ENCODE measurements around the gene SLC19A2.

The SLC19A2 gene

DNA sequence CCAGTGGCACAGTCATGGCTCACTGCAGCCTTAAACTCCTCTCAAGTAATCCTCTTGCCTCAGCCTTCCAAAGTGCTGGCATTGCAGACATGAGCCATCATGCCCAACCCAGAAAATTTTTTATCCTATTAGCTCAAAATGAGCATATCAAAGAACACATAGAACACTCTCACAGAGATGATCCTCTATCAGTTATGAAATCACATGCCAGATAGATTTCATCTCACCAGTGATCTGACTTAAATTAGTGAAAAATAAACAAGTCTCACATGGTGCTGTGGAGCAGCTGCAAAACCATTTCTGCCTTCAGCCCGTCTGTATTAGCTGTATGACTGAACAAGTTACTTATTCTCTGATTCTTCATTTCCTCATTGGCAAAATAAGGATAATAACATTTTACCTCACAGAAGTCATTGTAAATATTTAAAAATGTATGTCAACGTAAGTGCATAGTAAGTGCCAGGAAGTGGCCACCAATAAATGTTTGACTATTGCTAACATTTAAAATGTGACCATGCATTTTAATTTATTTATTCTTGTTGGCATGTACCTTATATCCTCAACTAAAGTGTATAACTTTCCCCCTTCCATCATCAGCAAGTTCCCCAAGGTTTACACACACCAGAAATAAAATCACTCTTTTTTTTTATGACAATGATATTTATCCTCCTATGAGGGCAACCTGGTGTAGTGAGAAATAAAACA, 29.0 kb upstream of the SLC19A2 start:
- no peak for TF ChIP-seq EGR1 (IDR thresholded peaks at IDR 0.05)
- TF ChIP-seq, protein P1, sequence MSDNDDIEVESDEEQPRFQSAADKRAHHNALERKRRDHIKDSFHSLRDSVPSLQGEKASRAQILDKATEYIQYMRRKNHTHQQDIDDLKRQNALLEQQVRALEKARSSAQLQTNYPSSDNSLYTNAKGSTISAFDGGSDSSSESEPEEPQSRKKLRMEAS (IDR thresholded peaks at IDR 0.05) = no peak
- TF ChIP-seq NFIC (IDR thresholded peaks at IDR 0.05) = no peak
- no peak for TF ChIP-seq TAF1 (IDR thresholded peaks at IDR 0.05; ENCODE audit: low read depth)
- no peak for TF ChIP-seq FOXM1 (IDR thresholded peaks at IDR 0.05; ENCODE audit: borderline replicate concordance, low read depth)
- no peak for TF ChIP-seq CREB1 (IDR thresholded peaks at IDR 0.05; ENCODE audit: low read depth)
- TF ChIP-seq EP300 (IDR thresholded peaks at IDR 0.05; ENCODE audit: borderline replicate concordance) = no peak
- no peak for TF ChIP-seq TCF12 (IDR thresholded peaks at IDR 0.05; ENCODE audit: low read depth)
- TF ChIP-seq ZBTB7A (IDR thresholded peaks at IDR 0.05; ENCODE audit: low read depth) = no peak
- TF ChIP-seq, protein P2, sequence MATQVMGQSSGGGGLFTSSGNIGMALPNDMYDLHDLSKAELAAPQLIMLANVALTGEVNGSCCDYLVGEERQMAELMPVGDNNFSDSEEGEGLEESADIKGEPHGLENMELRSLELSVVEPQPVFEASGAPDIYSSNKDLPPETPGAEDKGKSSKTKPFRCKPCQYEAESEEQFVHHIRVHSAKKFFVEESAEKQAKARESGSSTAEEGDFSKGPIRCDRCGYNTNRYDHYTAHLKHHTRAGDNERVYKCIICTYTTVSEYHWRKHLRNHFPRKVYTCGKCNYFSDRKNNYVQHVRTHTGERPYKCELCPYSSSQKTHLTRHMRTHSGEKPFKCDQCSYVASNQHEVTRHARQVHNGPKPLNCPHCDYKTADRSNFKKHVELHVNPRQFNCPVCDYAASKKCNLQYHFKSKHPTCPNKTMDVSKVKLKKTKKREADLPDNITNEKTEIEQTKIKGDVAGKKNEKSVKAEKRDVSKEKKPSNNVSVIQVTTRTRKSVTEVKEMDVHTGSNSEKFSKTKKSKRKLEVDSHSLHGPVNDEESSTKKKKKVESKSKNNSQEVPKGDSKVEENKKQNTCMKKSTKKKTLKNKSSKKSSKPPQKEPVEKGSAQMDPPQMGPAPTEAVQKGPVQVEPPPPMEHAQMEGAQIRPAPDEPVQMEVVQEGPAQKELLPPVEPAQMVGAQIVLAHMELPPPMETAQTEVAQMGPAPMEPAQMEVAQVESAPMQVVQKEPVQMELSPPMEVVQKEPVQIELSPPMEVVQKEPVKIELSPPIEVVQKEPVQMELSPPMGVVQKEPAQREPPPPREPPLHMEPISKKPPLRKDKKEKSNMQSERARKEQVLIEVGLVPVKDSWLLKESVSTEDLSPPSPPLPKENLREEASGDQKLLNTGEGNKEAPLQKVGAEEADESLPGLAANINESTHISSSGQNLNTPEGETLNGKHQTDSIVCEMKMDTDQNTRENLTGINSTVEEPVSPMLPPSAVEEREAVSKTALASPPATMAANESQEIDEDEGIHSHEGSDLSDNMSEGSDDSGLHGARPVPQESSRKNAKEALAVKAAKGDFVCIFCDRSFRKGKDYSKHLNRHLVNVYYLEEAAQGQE (IDR thresholded peaks at IDR 0.05; ENCODE audit: low read depth) = no peak
- TF ChIP-seq, protein P3, sequence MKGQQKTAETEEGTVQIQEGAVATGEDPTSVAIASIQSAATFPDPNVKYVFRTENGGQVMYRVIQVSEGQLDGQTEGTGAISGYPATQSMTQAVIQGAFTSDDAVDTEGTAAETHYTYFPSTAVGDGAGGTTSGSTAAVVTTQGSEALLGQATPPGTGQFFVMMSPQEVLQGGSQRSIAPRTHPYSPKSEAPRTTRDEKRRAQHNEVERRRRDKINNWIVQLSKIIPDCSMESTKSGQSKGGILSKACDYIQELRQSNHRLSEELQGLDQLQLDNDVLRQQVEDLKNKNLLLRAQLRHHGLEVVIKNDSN (IDR thresholded peaks at IDR 0.05) = no peak
- TF ChIP-seq RAD21 (IDR thresholded peaks at IDR 0.05; ENCODE audit: low read depth) = no peak
- TF ChIP-seq TEAD4 (IDR thresholded peaks at IDR 0.05) = no peak
- TF ChIP-seq CEBPB (IDR thresholded peaks at IDR 0.05) = no peak
- no peak for TF ChIP-seq YY1 (IDR thresholded peaks at IDR 0.05; ENCODE audit: low read depth)

DNA sequence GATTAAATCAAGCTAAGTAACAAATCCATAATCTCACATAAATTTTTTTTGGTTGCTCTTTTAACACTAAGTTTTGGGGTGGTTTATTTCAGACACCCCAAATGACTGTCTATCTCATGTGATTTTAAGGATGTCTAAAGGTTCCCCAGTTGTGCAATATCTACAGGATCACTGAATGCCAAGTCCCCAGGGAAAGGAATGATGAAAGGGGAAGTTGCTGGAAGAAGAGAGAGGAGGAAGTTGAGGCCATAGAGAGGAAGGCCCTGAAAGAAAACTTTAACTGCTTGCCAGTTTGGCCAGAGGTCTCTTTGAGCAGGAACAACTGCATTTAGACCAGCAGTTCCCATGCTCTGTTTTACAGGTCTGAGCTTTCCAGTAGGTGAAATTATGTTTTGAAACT, 27.5 kb upstream of the SLC19A2 start:
- TF ChIP-seq NFIC (IDR thresholded peaks at IDR 0.05) = no peak
- no peak for TF ChIP-seq ZBTB7A (IDR thresholded peaks at IDR 0.05; ENCODE audit: low read depth)
- no peak for TF ChIP-seq YY1 (IDR thresholded peaks at IDR 0.05; ENCODE audit: low read depth)
- TF ChIP-seq TCF12 (IDR thresholded peaks at IDR 0.05; ENCODE audit: low read depth) = no peak

DNA sequence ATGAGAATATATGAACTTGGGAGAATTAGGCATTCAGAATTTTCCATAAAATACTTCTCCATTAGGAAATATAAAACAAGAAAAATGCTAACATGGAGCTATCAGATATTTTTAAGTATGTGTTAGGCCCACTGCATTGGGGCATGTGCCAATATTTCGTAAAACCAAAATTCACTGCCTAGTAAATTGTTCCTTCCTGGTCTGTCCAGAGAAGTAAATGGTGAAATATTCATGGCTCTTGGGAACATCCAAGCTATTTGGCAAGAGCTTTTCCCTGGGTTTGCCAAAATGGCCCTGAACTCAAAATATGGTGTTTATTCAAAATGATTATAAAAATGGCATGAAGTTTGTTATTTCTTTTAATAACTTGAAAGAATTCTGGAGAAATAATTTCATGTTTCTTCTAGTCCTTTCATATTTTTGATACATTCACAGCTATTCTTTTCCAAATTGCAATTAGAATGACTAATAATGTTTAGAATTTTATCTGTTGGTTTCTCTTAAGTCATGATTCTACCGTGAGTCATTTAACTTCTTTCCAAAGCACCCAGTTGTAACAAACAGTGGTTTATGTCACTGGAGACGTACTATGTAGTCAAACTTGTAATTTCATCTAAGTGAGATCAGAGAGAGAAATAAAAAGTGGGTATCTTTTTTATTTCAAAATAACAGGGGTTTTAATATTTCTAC, 25.7 kb upstream of the SLC19A2 start:
- no peak for TF ChIP-seq TCF12 (IDR thresholded peaks at IDR 0.05; ENCODE audit: low read depth)
- TF ChIP-seq NFIC (IDR thresholded peaks at IDR 0.05) = no peak
- TF ChIP-seq EP300 (IDR thresholded peaks at IDR 0.05; ENCODE audit: borderline replicate concordance) = no peak
- TF ChIP-seq, protein P2 (IDR thresholded peaks at IDR 0.05; ENCODE audit: low read depth) = no peak

DNA sequence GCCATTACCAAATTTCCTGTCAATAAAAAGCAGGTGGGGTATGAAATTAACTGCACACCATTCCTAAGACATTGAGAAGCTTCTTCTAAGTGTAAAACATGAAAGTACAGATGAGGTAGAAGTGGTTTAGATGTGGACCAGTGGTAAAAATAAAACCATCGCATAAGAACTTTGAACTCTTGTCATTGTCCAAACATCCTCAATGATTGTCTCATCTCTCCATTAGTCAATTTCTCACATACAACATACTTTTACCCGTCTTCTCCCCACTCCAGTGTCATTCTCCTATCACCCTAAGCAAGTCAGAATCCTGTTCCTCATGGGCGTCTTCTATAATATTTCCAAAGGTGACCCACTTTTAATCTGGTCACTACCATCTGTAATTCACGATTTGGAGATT, 24.3 kb upstream of the SLC19A2 start:
- TF ChIP-seq YY1 (IDR thresholded peaks at IDR 0.05; ENCODE audit: low read depth) (no peak), CREB1 (IDR thresholded peaks at IDR 0.05; ENCODE audit: low read depth) (no peak), EP300 (IDR thresholded peaks at IDR 0.05; ENCODE audit: borderline replicate concordance) (no peak), FOXM1 (IDR thresholded peaks at IDR 0.05; ENCODE audit: borderline replicate concordance, low read depth) (no peak), TEAD4 (IDR thresholded peaks at IDR 0.05) (no peak), NFIC (IDR thresholded peaks at IDR 0.05) (no peak), TCF12 (IDR thresholded peaks at IDR 0.05; ENCODE audit: low read depth) (no peak), ZBTB7A (IDR thresholded peaks at IDR 0.05; ENCODE audit: low read depth) (no peak), RAD21 (IDR thresholded peaks at IDR 0.05; ENCODE audit: low read depth) (no peak), CEBPB (IDR thresholded peaks at IDR 0.05) (no peak), TAF1 (IDR thresholded peaks at IDR 0.05; ENCODE audit: low read depth) (no peak), EGR1 (IDR thresholded peaks at IDR 0.05) (no peak)
- TF ChIP-seq, protein P1 (IDR thresholded peaks at IDR 0.05) = no peak
- TF ChIP-seq, protein P3 (IDR thresholded peaks at IDR 0.05) = no peak
- TF ChIP-seq, protein P2 (IDR thresholded peaks at IDR 0.05; ENCODE audit: low read depth) = no peak
